OCI-LY1 (cell line): ENCODE measurements around the gene TCHH.

Source experiments
- H2AFZ ChIP-seq: fragments of 200-600 bp; sonication (generic), shearing (Covaris generic); 2 replicates; pipeline ENCODE4 v1.6.0; 2014; ENCODE audit warnings: antibody characterized with exemption, mild to moderate bottlenecking, low read length
- H3F3A ChIP-seq: fragments of 200-600 bp; sonication (generic), shearing (Covaris generic); 2 replicates; pipeline ENCODE4 v1.6.0; 2014; ENCODE audit warnings: mild to moderate bottlenecking, antibody characterized with exemption, low read length, moderate library complexity; ENCODE audit not compliant: insufficient read depth
- H3K27ac ChIP-seq: fragments of 200-600 bp; sonication (generic); 2 replicates; pipeline ENCODE4 v1.5.1; 2014; ENCODE audit warnings: low read length, mixed run types, mild to moderate bottlenecking, low read depth; ENCODE audit not compliant: poor library complexity, severe bottlenecking
- H3K27me3 ChIP-seq: fragments of 200-600 bp; sonication (generic); 2 replicates; pipeline ENCODE4 v1.6.0; 2014; ENCODE audit warnings: antibody characterized with exemption, mild to moderate bottlenecking, low read length, moderate library complexity; ENCODE audit not compliant: insufficient read depth
- H3K36me3 ChIP-seq: fragments of 200-600 bp; sonication (generic); 2 replicates; pipeline ENCODE4 v1.6.1; 2014; ENCODE audit warnings: mild to moderate bottlenecking, antibody characterized with exemption, low read length, moderate library complexity, mixed read lengths; ENCODE audit not compliant: insufficient read depth
- H3K4me1 ChIP-seq: fragments of 200-600 bp; sonication (generic); 2 replicates; pipeline ENCODE4 v1.5.1; 2014; ENCODE audit warnings: mild to moderate bottlenecking, low read length, moderate library complexity; ENCODE audit not compliant: insufficient read depth, severe bottlenecking
- H3K4me2 ChIP-seq: fragments of 200-600 bp; sonication (generic), shearing (Covaris generic); 2 replicates; pipeline ENCODE4 v1.6.1; 2014; ENCODE audit warnings: low read length
- H3K4me3 ChIP-seq: fragments of 200-600 bp; sonication (generic); 2 replicates; pipeline ENCODE4 v1.5.1; 2014; ENCODE audit warnings: low read length, low read depth, mild to moderate bottlenecking, mixed read lengths; ENCODE audit not compliant: poor library complexity, severe bottlenecking
- H3K79me2 ChIP-seq: fragments of 200-600 bp; shearing (Covaris generic); 2 replicates; pipeline ENCODE4 v1.6.1; 2016; ENCODE audit warnings: mixed run types, low read length, mixed read lengths; ENCODE audit not compliant: insufficient read depth
- H3K9ac ChIP-seq: fragments of 200-600 bp; sonication (generic), shearing (Covaris generic); 2 replicates; pipeline ENCODE4 v1.6.1; 2014; ENCODE audit warnings: mild to moderate bottlenecking, low read length, mixed read lengths
- H3K9me2 ChIP-seq: fragments of 200-600 bp; sonication (generic), shearing (Covaris generic); 2 replicates; pipeline ENCODE4 v1.6.1; 2014; ENCODE audit warnings: low read depth, mild to moderate bottlenecking, low read length, mixed read lengths
- H3K9me3 ChIP-seq: fragments of 200-600 bp; shearing (Covaris generic); 2 replicates; pipeline ENCODE4 v1.6.1; 2014; ENCODE audit warnings: low read length, mixed read lengths
- H4K20me1 ChIP-seq: fragments of 200-600 bp; sonication (generic), shearing (Covaris generic); 2 replicates; pipeline ENCODE4 v1.6.0; 2016; ENCODE audit warnings: mild to moderate bottlenecking, low read length; ENCODE audit not compliant: insufficient read depth
- EZH2 ChIP-seq: fragments of 200-600 bp; sonication (generic), shearing (Covaris generic); IDR thresholded peaks from 2 replicates; pipeline ENCODE4 v1.8.0; 2017; ENCODE audit warnings: borderline replicate concordance, mixed run types, mild to moderate bottlenecking, antibody characterized with exemption, low read length, moderate library complexity, mixed read lengths
- TF ChIP-seq, protein P1 (sequence below): fragments of 200-600 bp; sonication (generic), shearing (Covaris generic); IDR thresholded peaks from 2 replicates; pipeline ENCODE4 v1.5.1; 2017; ENCODE audit warnings: mild to moderate bottlenecking, antibody characterized with exemption, low read length, moderate library complexity, mixed read lengths

TCHH gene

DNA sequence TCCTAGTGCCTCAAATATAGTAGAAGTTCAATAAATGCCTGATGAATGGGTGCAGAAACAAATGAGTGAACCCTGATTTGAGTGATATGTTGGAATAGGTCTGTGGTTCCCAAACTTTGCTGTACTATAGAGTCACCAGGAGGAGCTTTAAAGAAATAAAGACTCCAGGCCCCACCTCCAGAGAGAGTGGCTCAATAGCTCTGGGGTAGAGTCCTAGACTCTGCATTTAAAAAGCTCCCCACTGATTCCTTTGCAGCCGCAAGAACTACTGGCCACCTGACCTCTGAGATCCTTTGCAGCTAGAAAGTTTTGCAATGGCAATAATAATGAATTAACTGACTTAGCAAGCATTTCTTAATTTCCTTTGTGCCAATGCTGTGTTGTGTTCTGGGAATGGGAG is 47.3 kb downstream of the TCHH start:
- H3K4me2 ChIP-seq, result no peak overlapping the region
- no peak overlapping the region for H3K9ac ChIP-seq
- no peaks in the 10 kb centered on the region for H3K79me2 ChIP-seq
- peaks cover 4% of the 10 kb centered on the region; the same call in 1 of the 2 replicates for H3K27me3 ChIP-seq
- no peaks in the 10 kb centered on the region for H3K9me2 ChIP-seq
- TF ChIP-seq EZH2, result no peak
- TF ChIP-seq, protein P1, sequence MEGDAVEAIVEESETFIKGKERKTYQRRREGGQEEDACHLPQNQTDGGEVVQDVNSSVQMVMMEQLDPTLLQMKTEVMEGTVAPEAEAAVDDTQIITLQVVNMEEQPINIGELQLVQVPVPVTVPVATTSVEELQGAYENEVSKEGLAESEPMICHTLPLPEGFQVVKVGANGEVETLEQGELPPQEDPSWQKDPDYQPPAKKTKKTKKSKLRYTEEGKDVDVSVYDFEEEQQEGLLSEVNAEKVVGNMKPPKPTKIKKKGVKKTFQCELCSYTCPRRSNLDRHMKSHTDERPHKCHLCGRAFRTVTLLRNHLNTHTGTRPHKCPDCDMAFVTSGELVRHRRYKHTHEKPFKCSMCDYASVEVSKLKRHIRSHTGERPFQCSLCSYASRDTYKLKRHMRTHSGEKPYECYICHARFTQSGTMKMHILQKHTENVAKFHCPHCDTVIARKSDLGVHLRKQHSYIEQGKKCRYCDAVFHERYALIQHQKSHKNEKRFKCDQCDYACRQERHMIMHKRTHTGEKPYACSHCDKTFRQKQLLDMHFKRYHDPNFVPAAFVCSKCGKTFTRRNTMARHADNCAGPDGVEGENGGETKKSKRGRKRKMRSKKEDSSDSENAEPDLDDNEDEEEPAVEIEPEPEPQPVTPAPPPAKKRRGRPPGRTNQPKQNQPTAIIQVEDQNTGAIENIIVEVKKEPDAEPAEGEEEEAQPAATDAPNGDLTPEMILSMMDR, result no peak
- no peaks in the 10 kb centered on the region for H3K36me3 ChIP-seq
- no peak overlapping the region for H3K4me3 ChIP-seq
- H3K9me3 ChIP-seq, result no peaks in the 10 kb centered on the region
- H3F3A ChIP-seq, result no peaks in the 10 kb centered on the region
- H3K4me1 ChIP-seq, result no peaks in the 10 kb centered on the region
- H3K27ac ChIP-seq, result no peak overlapping the region
- H2AFZ ChIP-seq, result no peak overlapping the region
- H4K20me1 ChIP-seq, result no peaks in the 10 kb centered on the region

DNA sequence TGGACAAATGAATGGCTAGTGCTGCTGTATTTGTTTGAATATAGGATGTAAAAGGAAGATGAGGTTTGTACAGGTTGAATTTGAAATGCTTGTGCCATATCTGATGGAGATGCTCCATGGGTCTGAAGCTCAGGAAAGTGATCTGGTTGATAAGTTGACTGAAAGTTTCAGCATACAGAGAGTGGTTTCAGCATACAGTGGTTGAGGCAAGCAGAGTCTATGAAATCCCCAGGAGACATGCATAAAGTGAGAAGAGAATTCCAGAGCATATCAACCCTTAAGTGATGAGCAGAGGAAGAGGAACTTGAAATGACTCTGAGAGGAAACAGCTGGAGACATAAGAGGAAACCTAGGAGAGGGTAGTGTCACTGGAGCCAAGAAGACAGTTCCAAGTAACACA is 48.1 kb downstream of the TCHH start:
- Histone ChIP-seq H3K4me3 (no peak overlapping the region), H3K9ac (no peak overlapping the region), H3K9me2 (no peaks in the 10 kb centered on the region), H2AFZ (no peak overlapping the region), H3K27ac (no peak overlapping the region), H3K36me3 (no peaks in the 10 kb centered on the region), H3F3A (no peaks in the 10 kb centered on the region), H3K4me2 (no peak overlapping the region), H3K4me1 (no peaks in the 10 kb centered on the region), H4K20me1 (no peaks in the 10 kb centered on the region), H3K27me3 (peaks cover 1% of the 10 kb centered on the region; the same call in 1 of the 2 replicates), H3K9me3 (no peaks in the 10 kb centered on the region), H3K79me2 (no peaks in the 10 kb centered on the region)
- TF ChIP-seq, protein P1, result no peak
- TF ChIP-seq EZH2, result no peak

DNA sequence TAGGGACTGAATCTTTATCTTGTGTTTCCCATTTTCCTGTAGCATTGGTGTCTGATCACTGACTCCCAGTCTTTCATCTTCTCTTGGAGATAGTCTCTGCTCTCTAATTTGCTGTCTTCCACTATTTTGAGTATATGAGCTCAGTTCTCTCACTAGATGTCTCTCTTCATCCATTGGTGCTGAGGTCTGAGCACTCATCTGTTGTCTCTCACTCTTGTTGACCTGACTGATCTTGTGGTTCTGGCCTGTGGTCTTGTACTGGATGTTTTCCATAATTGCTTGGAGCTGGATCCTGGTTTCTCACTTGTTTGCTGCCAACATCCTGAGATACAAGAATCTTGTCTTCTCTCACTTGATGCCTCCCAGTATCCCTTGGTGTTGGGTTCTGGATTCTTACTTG is 53.3 kb downstream of the TCHH start:
- no peaks in the 10 kb centered on the region for H4K20me1 ChIP-seq
- no peaks in the 10 kb centered on the region for H3K36me3 ChIP-seq
- no peak for TF ChIP-seq EZH2
- TF ChIP-seq, protein P1, result no peak
- 0 out of 2 replicates have a peak, but pooled peaks cover 3% of the 10 kb centered on the region for H3K27me3 ChIP-seq
- H3K27ac ChIP-seq, result no peak overlapping the region
- no peaks in the 10 kb centered on the region for H3K4me1 ChIP-seq
- no peaks in the 10 kb centered on the region for H3F3A ChIP-seq
- H3K4me2 ChIP-seq, result no peak overlapping the region
- H3K9ac ChIP-seq, result no peak overlapping the region
- no peak overlapping the region for H2AFZ ChIP-seq
- H3K9me3 ChIP-seq, result no peaks in the 10 kb centered on the region
- no peaks in the 10 kb centered on the region for H3K9me2 ChIP-seq
- no peak overlapping the region for H3K4me3 ChIP-seq
- no peaks in the 10 kb centered on the region for H3K79me2 ChIP-seq
